GM13976 (cell line): ENCODE results near the gene BAG3.

Experiments
- DNase-seq: peaks from one replicate; pipeline ENCODE4 v3.0.0; 2012; ENCODE audit warnings: low spot score
- CTCF ChIP-seq: IDR thresholded peaks from 2 replicates; pipeline ENCODE4 v1.5.1; 2012; ENCODE audit warnings: borderline replicate concordance, mild to moderate bottlenecking; ENCODE audit not compliant: insufficient read depth; ENCODE audit errors: extremely low read depth, missing control alignments, control extremely low read depth
- in situ Hi-C: fragments of 300-500 bp; cut with MboI; formaldehyde crosslinking; loops from one replicate; pipeline ENCODE4 v1.12.0; 2022; ENCODE audit warnings: low sequenced_read_pairs, mixed read lengths, inconsistent platforms; ENCODE audit not compliant: unreplicated experiment

Gene BAG3

DNA sequence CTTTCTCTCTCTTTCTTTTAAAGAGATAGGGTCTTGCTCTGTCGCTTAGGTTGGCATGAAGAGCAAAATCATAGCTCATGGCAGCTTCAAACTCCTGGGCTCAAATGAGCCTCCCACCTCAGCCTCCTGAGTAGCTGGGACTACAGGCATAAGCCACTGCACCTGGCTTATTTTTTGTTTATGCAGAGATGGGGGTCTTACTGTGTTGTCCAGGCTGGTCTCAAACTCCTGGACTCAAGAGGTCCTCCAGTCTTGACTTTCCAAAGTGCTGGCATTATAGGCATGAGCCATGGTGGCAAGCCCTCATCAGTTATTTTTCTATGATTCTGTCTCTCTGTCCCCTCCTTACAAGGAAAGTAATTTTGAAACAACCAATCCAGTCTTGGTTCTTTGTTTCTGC, 1.1 kb upstream of the BAG3 start:
- DNase-seq: no peak
- no peak for TF ChIP-seq CTCF
- in situ Hi-C loops: no loop called here

GRCh38 chr10:119651514-119652360, 557 bp downstream of the BAG3 start:
- DNase-seq: peak; percentile 52
- TF ChIP-seq CTCF: no peak
- in situ Hi-C loops: no loop called here

DNA sequence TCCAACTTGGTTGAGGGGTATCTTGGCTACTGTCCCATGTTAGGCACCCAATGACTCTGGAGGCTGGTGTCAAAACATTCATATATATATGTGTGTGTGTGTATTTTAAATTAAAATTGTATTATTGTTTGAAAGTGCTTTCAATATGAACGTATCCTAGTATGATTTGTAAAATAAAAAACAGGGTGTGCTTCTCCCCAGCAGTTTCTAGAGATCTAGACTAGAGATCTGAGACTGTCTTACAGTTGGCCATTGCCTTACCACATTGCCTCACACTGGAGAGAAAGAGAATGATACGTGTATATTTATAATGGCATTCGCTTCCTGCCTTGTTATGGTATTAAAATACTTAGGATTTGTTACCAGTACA, 1.2 kb downstream of the BAG3 start:
- in situ Hi-C loops: no loop called here
- no peak for TF ChIP-seq CTCF
- peak; percentile 77 for DNase-seq

GRCh38 chr10:119653209-119653608, 2.0 kb downstream of the BAG3 start:
- DNase-seq: no peak
- TF ChIP-seq CTCF: no peak
- in situ Hi-C loops: no loop called here

GRCh38 chr10:119653916-119654315, 2.7 kb downstream of the BAG3 start:
- in situ Hi-C loops: no loop called here
- no peak for DNase-seq
- TF ChIP-seq CTCF: no peak

DNA sequence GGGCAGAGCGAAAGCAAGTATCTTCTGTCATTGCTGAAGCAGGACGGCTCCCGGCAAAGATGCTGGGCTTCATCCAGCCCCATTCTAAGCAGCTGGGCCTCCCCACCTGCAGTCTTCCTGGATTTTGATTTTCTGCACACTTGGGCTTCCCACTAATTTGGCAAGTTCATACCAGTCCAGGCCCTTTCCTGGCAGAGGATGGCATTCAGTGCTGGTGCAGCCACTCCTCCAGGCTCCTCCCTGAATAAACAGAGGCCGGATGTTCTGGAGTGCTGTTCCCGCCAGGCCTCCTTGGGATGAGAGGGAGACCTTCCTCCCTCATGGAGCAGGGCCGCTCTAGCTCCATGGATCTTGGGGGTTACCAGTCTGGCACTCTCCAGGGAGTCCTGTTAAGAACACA, 3.4 kb downstream of the BAG3 start:
- TF ChIP-seq CTCF: no peak
- DNase-seq: no peak
- in situ Hi-C loops: no loop called here

- no peak for TF ChIP-seq CTCF
- in situ Hi-C loops: no loop called here
- DNase-seq: no peak
Observed at GRCh38 chr10:119655566-119656001, 4.4 kb downstream of the BAG3 start.
